Stimulated activated naive B cell treated with anti-CD40 and anti-IgM and Interleukin-4, amounts not matched to agents 10 μg/mL and 1 μg/mL and 100 μg/mL, for 72 hours (primary cell): ENCODE results near the gene ZNF214.

Experiments
- ATAC-seq, 2 donors: fragments of 150-1000 bp; cut with Tn5 transposase; replicated peaks; 2 replicates each; pipeline ENCODE4 v1.10.0; 2021; ENCODE audit warnings: moderate library complexity in 1 of 2
- DNase-seq: peaks from one replicate; pipeline ENCODE4 v3.0.0; 2021
- H3K27ac Mint-ChIP-seq: one replicate; pipeline ENCODE4 v1.8.0; 2022; ENCODE audit warnings: mild to moderate bottlenecking, mixed read lengths
- H3K27me3 Mint-ChIP-seq, 2 donors: one replicate each; pipeline ENCODE4 v1.8.0; 2022; ENCODE audit warnings: mixed read lengths in 2 of 2
- H3K36me3 Mint-ChIP-seq, 2 donors: one replicate each; pipeline ENCODE4 v1.8.0; 2022; ENCODE audit warnings: mixed read lengths in 2 of 2, mild to moderate bottlenecking in 1 of 2
- H3K4me1 Mint-ChIP-seq, 2 donors: one replicate each; pipeline ENCODE4 v1.8.0; 2022; ENCODE audit warnings: mixed read lengths in 2 of 2, mild to moderate bottlenecking in 1 of 2
- H3K4me3 Mint-ChIP-seq, 2 donors: one replicate each; pipeline ENCODE4 v1.8.0; 2022; ENCODE audit warnings: mild to moderate bottlenecking in 2 of 2, mixed read lengths in 2 of 2, moderate library complexity in 1 of 2
- H3K9me3 Mint-ChIP-seq, 2 donors: one replicate each; pipeline ENCODE4 v1.8.0; 2022; ENCODE audit warnings: mixed read lengths in 2 of 2, mild to moderate bottlenecking in 1 of 2

ZNF214 gene

GRCh38 chr11:7020183-7020917 is at the start of gene ZNF214, which contains the start of gene NLRP14:
Gene ZNF214 (minus strand): TSS chr11:7020346. CDS start chr11:7002835, 17,511 bp downstream.
Gene NLRP14 (plus strand): TSS chr11:7020479. CDS start chr11:7038587, 18,108 bp downstream.
- Mint-ChIP-seq H3K27ac (no peak within 1 kb of the TSS), H3K36me3 (no peaks in the 10 kb centered on the region), H3K27me3 (peaks cover 31 to 47% of the 10 kb centered on the region in 2 donors), H3K4me3 (peak within 1 kb of the TSS; percentile 45 to 66), H3K4me1 (peaks cover 5 to 12% of the 10 kb centered on the region in 2 donors), H3K9me3 (no peaks in the 10 kb centered on the region)
- ATAC-seq = peak in 1 of 2 donors; percentile 12
- DNase-seq = no peak

- DNase-seq (no peak), ATAC-seq (no peak)
- Mint-ChIP-seq H3K4me3 (no peak overlapping the region), H3K27me3 (peaks cover 6 to 20% of the 10 kb centered on the region in 2 donors), H3K9me3 (peaks cover 0 to 6% of the 10 kb centered on the region in 2 donors), H3K36me3 (no peaks in the 10 kb centered on the region), H3K4me1 (no peaks in the 10 kb centered on the region), H3K27ac (no peak overlapping the region)
These were observed 42.4 kb upstream of the ZNF214 start for GRCh38 chr11:7062534-7062933.

- H3K27me3 Mint-ChIP-seq = peaks cover 0 to 14% of the 10 kb centered on the region in 2 donors
- H3K27ac Mint-ChIP-seq = no peak overlapping the region
- DNase-seq (no peak), ATAC-seq (no peak)
- H3K36me3 Mint-ChIP-seq = no peaks in the 10 kb centered on the region
- no peak overlapping the region for H3K4me3 Mint-ChIP-seq
- H3K9me3 Mint-ChIP-seq = peaks cover 0 to 2% of the 10 kb centered on the region in 2 donors
- H3K4me1 Mint-ChIP-seq = no peaks in the 10 kb centered on the region
These were observed 40.7 kb upstream of the ZNF214 start for GRCh38 chr11:7060868-7061267.

GRCh38 chr11:7057641-7058040 is 37.5 kb upstream of the ZNF214 start:
- ATAC-seq (no peak), DNase-seq (no peak)
- no peak overlapping the region for H3K27ac Mint-ChIP-seq
- H3K36me3 Mint-ChIP-seq = no peaks in the 10 kb centered on the region
- H3K27me3 Mint-ChIP-seq = peaks cover 10 to 14% of the 10 kb centered on the region in 2 donors
- H3K4me3 Mint-ChIP-seq = no peak overlapping the region
- no peaks in the 10 kb centered on the region for H3K9me3 Mint-ChIP-seq
- no peaks in the 10 kb centered on the region for H3K4me1 Mint-ChIP-seq

- Mint-ChIP-seq H3K27me3 (peaks cover 10 to 14% of the 10 kb centered on the region in 2 donors), H3K4me3 (no peak overlapping the region), H3K9me3 (no peaks in the 10 kb centered on the region), H3K4me1 (no peaks in the 10 kb centered on the region), H3K27ac (no peak overlapping the region), H3K36me3 (no peaks in the 10 kb centered on the region)
- ATAC-seq (no peak), DNase-seq (no peak)
These were observed 36.8 kb upstream of the ZNF214 start for GRCh38 chr11:7056828-7057513.

GRCh38 chr11:7050191-7050590 is 30.0 kb upstream of the ZNF214 start:
- H3K4me1 Mint-ChIP-seq = no peaks in the 10 kb centered on the region
- H3K9me3 Mint-ChIP-seq = no peaks in the 10 kb centered on the region
- H3K4me3 Mint-ChIP-seq = no peak overlapping the region
- ATAC-seq (no peak), DNase-seq (no peak)
- H3K27me3 Mint-ChIP-seq = peaks cover 11 to 13% of the 10 kb centered on the region in 2 donors
- H3K27ac Mint-ChIP-seq = no peak overlapping the region
- no peaks in the 10 kb centered on the region for H3K36me3 Mint-ChIP-seq

- no peak overlapping the region for H3K4me3 Mint-ChIP-seq
- no peak for DNase-seq
- no peaks in the 10 kb centered on the region for H3K4me1 Mint-ChIP-seq
- no peak overlapping the region for H3K27ac Mint-ChIP-seq
- no peaks in the 10 kb centered on the region for H3K9me3 Mint-ChIP-seq
- no peaks in the 10 kb centered on the region for H3K36me3 Mint-ChIP-seq
- H3K27me3 Mint-ChIP-seq = peaks cover 4 to 18% of the 10 kb centered on the region in 2 donors
- no peak for ATAC-seq
These were observed 26.5 kb upstream of the ZNF214 start for GRCh38 chr11:7046474-7047175.

GRCh38 chr11:7034019-7034418 is 13.9 kb upstream of the ZNF214 start:
- H3K27me3 Mint-ChIP-seq = peaks cover 0 to 4% of the 10 kb centered on the region in 2 donors
- DNase-seq = no peak
- no peak for ATAC-seq
- no peaks in the 10 kb centered on the region for H3K36me3 Mint-ChIP-seq
- no peaks in the 10 kb centered on the region for H3K9me3 Mint-ChIP-seq
- no peaks in the 10 kb centered on the region for H3K4me1 Mint-ChIP-seq
- H3K27ac Mint-ChIP-seq = no peak overlapping the region
- no peak overlapping the region for H3K4me3 Mint-ChIP-seq

- Mint-ChIP-seq H3K27me3 (peaks cover 0 to 4% of the 10 kb centered on the region in 2 donors), H3K9me3 (no peaks in the 10 kb centered on the region), H3K4me1 (no peaks in the 10 kb centered on the region), H3K36me3 (no peaks in the 10 kb centered on the region), H3K27ac (no peak overlapping the region), H3K4me3 (no peak overlapping the region)
- no peak for ATAC-seq
- no peak for DNase-seq
These were observed 12.5 kb upstream of the ZNF214 start for GRCh38 chr11:7032692-7033091.

- Mint-ChIP-seq H3K9me3 (no peaks in the 10 kb centered on the region), H3K27me3 (peaks cover 0 to 4% of the 10 kb centered on the region in 2 donors), H3K27ac (no peak overlapping the region), H3K36me3 (no peaks in the 10 kb centered on the region), H3K4me3 (no peak overlapping the region), H3K4me1 (no peaks in the 10 kb centered on the region)
- no peak for DNase-seq
- no peak for ATAC-seq
These were observed 11.3 kb upstream of the ZNF214 start for GRCh38 chr11:7031471-7031871.

- no peaks in the 10 kb centered on the region for H3K36me3 Mint-ChIP-seq
- no peak for DNase-seq
- no peak overlapping the region for H3K27ac Mint-ChIP-seq
- no peak for ATAC-seq
- H3K4me3 Mint-ChIP-seq = no peak overlapping the region
- H3K27me3 Mint-ChIP-seq = peaks cover 0 to 4% of the 10 kb centered on the region in 2 donors
- no peaks in the 10 kb centered on the region for H3K9me3 Mint-ChIP-seq
- H3K4me1 Mint-ChIP-seq = no peaks in the 10 kb centered on the region
These were observed 10.7 kb upstream of the ZNF214 start for GRCh38 chr11:7030836-7031235.

GRCh38 chr11:7028141-7028540 is 8.0 kb upstream of the ZNF214 start:
- H3K4me1 Mint-ChIP-seq = no peaks in the 10 kb centered on the region
- no peak overlapping the region for H3K4me3 Mint-ChIP-seq
- H3K27ac Mint-ChIP-seq = no peak overlapping the region
- no peak for ATAC-seq
- H3K36me3 Mint-ChIP-seq = no peaks in the 10 kb centered on the region
- no peaks in the 10 kb centered on the region for H3K9me3 Mint-ChIP-seq
- DNase-seq = no peak
- H3K27me3 Mint-ChIP-seq = peaks cover 8 to 9% of the 10 kb centered on the region in 2 donors

GRCh38 chr11:7021318-7021717 is 1.2 kb upstream of the ZNF214 start:
- Mint-ChIP-seq H3K4me3 (no peak overlapping the region), H3K27me3 (peaks cover 31 to 47% of the 10 kb centered on the region in 2 donors), H3K27ac (no peak overlapping the region), H3K4me1 (peaks cover 5 to 12% of the 10 kb centered on the region in 2 donors), H3K9me3 (no peaks in the 10 kb centered on the region), H3K36me3 (no peaks in the 10 kb centered on the region)
- no peak for DNase-seq
- ATAC-seq = no peak

- peak in 1 of 2 donors; percentile 23 for ATAC-seq
- H3K4me3 Mint-ChIP-seq = peak overlapping the region; percentile 45 to 66
- no peak for DNase-seq
- no peaks in the 10 kb centered on the region for H3K36me3 Mint-ChIP-seq
- peaks cover 5 to 12% of the 10 kb centered on the region in 2 donors for H3K4me1 Mint-ChIP-seq
- no peaks in the 10 kb centered on the region for H3K9me3 Mint-ChIP-seq
- H3K27ac Mint-ChIP-seq = no peak overlapping the region
- peaks cover 31 to 40% of the 10 kb centered on the region in 2 donors for H3K27me3 Mint-ChIP-seq
These were observed 505 bp downstream of the ZNF214 start for GRCh38 chr11:7019500-7020182.
